ENCODE results near the gene PEX16. TPM values are rescaled to one million over a fixed set of nuclear protein-coding genes. Genes with fewer than 3 reads are reported as not detected.

Gene PEX16
- total and polyA plus RNA-seq, 9 of the 15 experiments (the other 6 are each of a cell fraction or from before 2014, with no cell fraction given), result 1.5 to 43.9 (median 14.6) TPM

- TF ChIP-seq CLOCK (CRISPR knock-in tag; IDR thresholded peaks at IDR 0.05; ENCODE audit: borderline replicate concordance) (no peak), ZNF280B (CRISPR knock-in tag; IDR thresholded peaks at IDR 0.05) (no peak), TFE3 (CRISPR knock-in tag; IDR thresholded peaks at IDR 0.05) (no peak), PATZ1 (CRISPR knock-in tag; IDR thresholded peaks at IDR 0.05; ENCODE audit: borderline replicate concordance) (no peak), SAFB2 (IDR thresholded peaks at IDR 0.05; ENCODE audit: borderline replicate concordance, low read depth, low read length, severe bottlenecking) (no peak), HNRNPK (IDR thresholded peaks at IDR 0.05; ENCODE audit: low read depth, low read length, poor library complexity, severe bottlenecking) (no peak), ZNF24 (IDR thresholded peaks at IDR 0.05) (no peak), ZBTB1 (CRISPR knock-in tag; IDR thresholded peaks at IDR 0.05; ENCODE audit: borderline replicate concordance, low read depth) (no peak), EP300 (IDR thresholded peaks at IDR 0.05; ENCODE audit: low read length) (no peak; the same call in 1 of the 2 replicates), GATAD2B (IDR thresholded peaks at IDR 0.05; ENCODE audit: borderline replicate concordance) (no peak), HNRNPUL1 (IDR thresholded peaks at IDR 0.05; ENCODE audit: low read length) (no peak), ZNF3 (CRISPR knock-in tag; IDR thresholded peaks at IDR 0.05) (no peak), TEAD1 (CRISPR knock-in tag; IDR thresholded peaks at IDR 0.05) (no peak), ZNF124 (CRISPR knock-in tag; IDR thresholded peaks at IDR 0.05) (no peak), ZC3H11A (IDR thresholded peaks at IDR 0.05; ENCODE audit: low read depth, low read length) (no peak)
- TF ChIP-seq, protein P1, sequence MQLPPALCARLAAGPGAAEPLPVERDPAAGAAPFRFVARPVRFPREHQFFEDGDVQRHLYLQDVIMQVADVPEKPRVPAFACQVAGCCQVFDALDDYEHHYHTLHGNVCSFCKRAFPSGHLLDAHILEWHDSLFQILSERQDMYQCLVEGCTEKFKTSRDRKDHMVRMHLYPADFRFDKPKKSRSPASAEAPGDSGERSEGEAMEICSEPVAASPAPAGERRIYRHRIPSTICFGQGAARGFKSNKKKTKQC (CRISPR knock-in tag; IDR thresholded peaks at IDR 0.05), result no peak
Observed at GRCh38 chr11:45904309-45904915, 13.3 kb downstream of the PEX16 start (continued).

Measured in K562 (cell line).